Transverse colon (tissue), 4 donors: ENCODE measurements around the gene INO80. TPM values are rescaled to one million over a fixed set of nuclear protein-coding genes. Genes with fewer than 3 reads are reported as not detected.

Experiments used
- DNase-seq: peaks from one replicate; pipeline ENCODE4 v3.0.0-alpha.2; 2019
- H3K27ac ChIP-seq, 4 donors: fragments of 200-600 bp; sonication (generic); 2 replicates each; pipeline ENCODE4 v1.5.1; 2016 to 2018; ENCODE audit warnings: inconsistent platforms in 4 of 4
- H3K27me3 ChIP-seq: fragments of 200-600 bp; sonication (generic); 2 replicates; pipeline ENCODE4 v1.5.1; 2017; ENCODE audit warnings: inconsistent platforms
- H3K36me3 ChIP-seq, 4 donors: fragments of 200-600 bp; sonication (generic); 2 replicates each; pipeline ENCODE4 v1.5.1; 2017 to 2019; ENCODE audit warnings: inconsistent platforms in 4 of 4
- H3K4me1 ChIP-seq, 4 donors: fragments of 200-600 bp; sonication (generic); 2 replicates each; pipeline ENCODE4 v1.5.1; 2017 to 2020; ENCODE audit warnings: inconsistent platforms in 4 of 4
- H3K4me3 ChIP-seq, 4 donors: fragments of 200-600 bp; sonication (generic); 1 replicate in 1 of 4; 2 replicates in 3 of 4; pipeline versions ENCODE4 v1.5.1 to v1.6.1; 2017 to 2019; ENCODE audit warnings: inconsistent platforms in 4 of 4
- H3K9me3 ChIP-seq, 2 donors: fragments of 200-600 bp; sonication (generic); 2 replicates each; pipeline ENCODE4 v1.5.1; 2017 to 2019; ENCODE audit warnings: inconsistent platforms in 2 of 2
- EP300 ChIP-seq: sonication (generic); formaldehyde crosslinking; IDR thresholded peaks from one replicate; pipeline ENCODE4 v1.6.1; 2017; ENCODE audit warnings: antibody characterized with exemption, low read depth
- POLR2A ChIP-seq: fragments of 450-650 bp; IDR thresholded peaks from one replicate; pipeline ENCODE4 v1.6.1; 2016; ENCODE audit warnings: antibody characterized with exemption, mild to moderate bottlenecking, moderate library complexity
- POLR2AphosphoS5 ChIP-seq, 3 donors: sonication (generic); formaldehyde crosslinking; IDR thresholded peaks; one replicate each; pipeline ENCODE4 v1.6.1; 2016; ENCODE audit warnings: antibody characterized with exemption in 3 of 3
- WGBS, 2 donors: methylation state at CpG; one replicate each; pipeline ENCODE4 v1.1.5; 2018; ENCODE audit warnings: low coverage in 1 of 2; 5-methylcytosine and 5-hydroxymethylcytosine counted together
- in situ Hi-C, 4 donors: fragments of 200-750 bp; cut with MboI; loops; one replicate each; pipeline versions ENCODE4 v1.15.0 to v1.15.1; 2017; ENCODE audit warnings: low sequenced_read_pairs in 3 of 4, low pct_ligation_motif_present in 1 of 4, low pct_unique_long_range_greater_than_20kb in 1 of 4
- intact Hi-C: fragments of 100-400 bp; cut with DNase I; formaldehyde crosslinking; loops from one replicate; pipeline ENCODE4 v1.15.1; 2023; ENCODE audit warnings: low total_unique reads
- total RNA-seq, 4 donors: library from RNA; depleted of rRNA; stranded (reverse); fragments of >200 nt; gene quantifications; one replicate each; pipeline ENCODE4 v1.1.0, GENCODE V29; 2016
- TF ChIP-seq, protein P1 (sequence below), 5 experiments: fragments of 200-600 bp in 3 of 5; fragments of 450-650 bp in 2 of 5; sonication (generic) in 3 of 5; IDR thresholded peaks; 1 replicate in 2 of 5; 2 replicates in 3 of 5; pipeline ENCODE4 v1.5.1; 2016 to 2017; ENCODE audit warnings: antibody characterized with exemption in 5 of 5, inconsistent platforms in 3 of 5, mild to moderate bottlenecking in 2 of 5, moderate library complexity in 1 of 5

INO80 gene
- total RNA-seq, 4 donors from 2014 or later, result 21.8 to 69.1 (median 29.8) TPM

- DNase-seq, result no peak
- Histone ChIP-seq H3K4me1 (no peaks in the 10 kb centered on the region), H3K27ac (no peak overlapping the region), H3K27me3 (no peaks in the 10 kb centered on the region), H3K36me3 (peaks cover 0 to 80% (median 37%) of the 10 kb centered on the region in 4 donors), H3K4me3 (no peak overlapping the region), H3K9me3 (no peaks in the 10 kb centered on the region)
- TF ChIP-seq POLR2AphosphoS5 (IDR thresholded peaks at IDR 0.05) (no peak), EP300 (no peak), POLR2A (no peak)
- TF ChIP-seq, protein P1, sequence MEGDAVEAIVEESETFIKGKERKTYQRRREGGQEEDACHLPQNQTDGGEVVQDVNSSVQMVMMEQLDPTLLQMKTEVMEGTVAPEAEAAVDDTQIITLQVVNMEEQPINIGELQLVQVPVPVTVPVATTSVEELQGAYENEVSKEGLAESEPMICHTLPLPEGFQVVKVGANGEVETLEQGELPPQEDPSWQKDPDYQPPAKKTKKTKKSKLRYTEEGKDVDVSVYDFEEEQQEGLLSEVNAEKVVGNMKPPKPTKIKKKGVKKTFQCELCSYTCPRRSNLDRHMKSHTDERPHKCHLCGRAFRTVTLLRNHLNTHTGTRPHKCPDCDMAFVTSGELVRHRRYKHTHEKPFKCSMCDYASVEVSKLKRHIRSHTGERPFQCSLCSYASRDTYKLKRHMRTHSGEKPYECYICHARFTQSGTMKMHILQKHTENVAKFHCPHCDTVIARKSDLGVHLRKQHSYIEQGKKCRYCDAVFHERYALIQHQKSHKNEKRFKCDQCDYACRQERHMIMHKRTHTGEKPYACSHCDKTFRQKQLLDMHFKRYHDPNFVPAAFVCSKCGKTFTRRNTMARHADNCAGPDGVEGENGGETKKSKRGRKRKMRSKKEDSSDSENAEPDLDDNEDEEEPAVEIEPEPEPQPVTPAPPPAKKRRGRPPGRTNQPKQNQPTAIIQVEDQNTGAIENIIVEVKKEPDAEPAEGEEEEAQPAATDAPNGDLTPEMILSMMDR (IDR thresholded peaks at IDR 0.05), result no peak
- 96 to 100% methylated on average over 2 to 4 of the region's 4 CpGs for WGBS, 2 donors
- intact Hi-C loops, result no loop called here
- in situ Hi-C loops, result no loop called here
These were observed 131.1 kb downstream of the INO80 start for GRCh38 chr15:40984964-40985363.

- H3K36me3 ChIP-seq, result peaks cover 0 to 86% (median 40%) of the 10 kb centered on the region in 4 donors
These were observed 131.7 kb downstream of the INO80 start for GRCh38 chr15:40984406-40984805.

DNA sequence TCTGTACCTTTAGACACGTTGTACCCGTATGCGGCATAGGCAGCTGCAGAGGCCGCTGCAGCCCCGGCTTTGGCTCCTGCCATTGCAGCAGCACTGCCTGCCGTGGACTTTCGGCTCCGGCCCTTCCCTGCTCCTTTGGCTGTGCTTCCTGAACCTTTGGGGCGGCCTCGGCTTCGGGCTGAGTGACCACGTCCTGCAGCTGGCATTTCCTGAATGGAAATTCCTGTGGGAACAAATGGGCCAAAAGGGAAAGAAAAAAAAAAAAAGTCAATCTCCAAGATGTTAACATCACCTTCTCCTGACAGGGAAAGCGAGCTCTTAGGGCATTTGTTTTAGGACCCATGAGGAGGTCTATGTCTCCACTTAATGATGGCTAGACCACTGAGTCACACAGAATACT lies 133.2 kb downstream of the INO80 start:
- WGBS, 2 donors, result 89% methylated on average over 13 of the region's 13 CpGs; no CpG with 5 or more reads in 1 of the 2 donors
- TF ChIP-seq POLR2AphosphoS5 (IDR thresholded peaks at IDR 0.05), result no peak
- TF ChIP-seq POLR2A, result no peak
- TF ChIP-seq, protein P1 (IDR thresholded peaks at IDR 0.05), result no peak
- no peak for TF ChIP-seq EP300
- Histone ChIP-seq H3K4me3 (no peak overlapping the region), H3K27me3 (no peaks in the 10 kb centered on the region), H3K27ac (no peak overlapping the region), H3K4me1 (no peaks in the 10 kb centered on the region), H3K36me3 (peaks cover 0 to 90% (median 45%) of the 10 kb centered on the region in 4 donors), H3K9me3 (no peaks in the 10 kb centered on the region)
- intact Hi-C loops, result no loop called here
- in situ Hi-C loops, result no loop called here
- no peak for DNase-seq

More at GRCh38 chr15:40984406-40984805, 131.7 kb downstream of the INO80 start:
- no peak overlapping the region for H3K27ac ChIP-seq
- 95 to 97% methylated on average over 5 of the region's 5 CpGs for WGBS, 2 donors
- intact Hi-C loops (no loop called here), in situ Hi-C loops (no loop called here)
- H3K9me3 ChIP-seq, result no peaks in the 10 kb centered on the region
- H3K4me1 ChIP-seq, result no peaks in the 10 kb centered on the region
- DNase-seq, result no peak
- no peak overlapping the region for H3K4me3 ChIP-seq
- no peaks in the 10 kb centered on the region for H3K27me3 ChIP-seq
- no peak for TF ChIP-seq EP300
- no peak for TF ChIP-seq POLR2A
- TF ChIP-seq, protein P1 (IDR thresholded peaks at IDR 0.05), result no peak
- no peak for TF ChIP-seq POLR2AphosphoS5 (IDR thresholded peaks at IDR 0.05)

- H3K4me3 ChIP-seq, result no peak overlapping the region
- peaks cover 0 to 82% (median 39%) of the 10 kb centered on the region in 4 donors for H3K36me3 ChIP-seq
- no peaks in the 10 kb centered on the region for H3K9me3 ChIP-seq
- TF ChIP-seq POLR2A (no peak), EP300 (no peak), POLR2AphosphoS5 (IDR thresholded peaks at IDR 0.05) (no peak)
- TF ChIP-seq, protein P1 (IDR thresholded peaks at IDR 0.05), result no peak
- H3K4me1 ChIP-seq, result no peaks in the 10 kb centered on the region
- in situ Hi-C loops (no loop called here), intact Hi-C loops (no loop called here)
- WGBS, 2 donors, result 46 to 78% methylated on average over 2 to 3 of the region's 3 CpGs
- no peak overlapping the region for H3K27ac ChIP-seq
- no peak for DNase-seq
- H3K27me3 ChIP-seq, result no peaks in the 10 kb centered on the region
These were observed 134.9 kb downstream of the INO80 start for GRCh38 chr15:40981186-40981585.
